Uterus (tissue), 4 donors: Measurements from ENCODE around the gene SEMA4G. TPM values are rescaled to one million over a fixed set of nuclear protein-coding genes. Genes with fewer than 3 reads are reported as not detected.

Experiments
- DNase-seq, 2 donors: peaks; one replicate each; pipeline ENCODE4 v3.0.0-alpha.2; 2019 to 2020
- H3K27ac ChIP-seq, 2 donors: fragments of 200-600 bp; sonication (generic); 1 replicate in 1 of 2; 2 replicates in 1 of 2; pipeline ENCODE4 v1.5.1; 2016 to 2018
- H3K27me3 ChIP-seq, 2 donors: fragments of 200-600 bp; sonication (generic); one replicate each; pipeline ENCODE4 v1.5.1; 2018 to 2019; ENCODE audit warnings: control low read depth in 1 of 2
- H3K36me3 ChIP-seq, 2 donors: fragments of 200-600 bp; sonication (generic); one replicate each; pipeline ENCODE4 v1.5.1; 2019; ENCODE audit warnings: control low read depth in 1 of 2
- H3K4me1 ChIP-seq, 2 donors: fragments of 200-600 bp; sonication (generic); one replicate each; pipeline ENCODE4 v1.5.1; 2018 to 2019; ENCODE audit warnings: control low read depth in 1 of 2
- H3K4me3 ChIP-seq, 2 donors: fragments of 200-600 bp; sonication (generic); 1 replicate in 1 of 2; 2 replicates in 1 of 2; pipeline ENCODE4 v1.5.1; 2018 to 2019; ENCODE audit warnings: mild to moderate bottlenecking in 1 of 2
- H3K9me3 ChIP-seq, 2 donors: fragments of 200-600 bp; sonication (generic); one replicate each; pipeline ENCODE4 v1.5.1; 2019; ENCODE audit warnings: control low read depth in 1 of 2
- POLR2A ChIP-seq, 2 donors: fragments of 450-650 bp; IDR thresholded peaks; one replicate each; pipeline ENCODE4 v1.6.1; 2016; ENCODE audit warnings: antibody characterized with exemption in 2 of 2, mild to moderate bottlenecking in 1 of 2, moderate library complexity in 1 of 2
- intact Hi-C: fragments of 100-400 bp; cut with DNase I; formaldehyde crosslinking; loops from one replicate; pipeline ENCODE4 v1.15.1; 2023; ENCODE audit warnings: low total_unique reads
- total RNA-seq, 4 donors: library from RNA; depleted of rRNA in 3 of 4; stranded (reverse); fragments of >200 nt in 3 of 4; gene quantifications; one replicate each; pipeline versions ENCODE4 v1.1.0 to v1.2.4, GENCODE V29; 2014 to 2023
- TF ChIP-seq, protein P1 (sequence below), 4 experiments: fragments of 200-600 bp in 2 of 4; fragments of 450-650 bp in 2 of 4; sonication (generic) in 2 of 4; IDR thresholded peaks; one replicate each; pipeline ENCODE4 v1.5.1; 2016 to 2019; ENCODE audit warnings: antibody characterized with exemption in 4 of 4, mild to moderate bottlenecking in 2 of 4, moderate library complexity in 1 of 4
- donor health status: DM: yes; HTN: yes; CAD: no.

Gene SEMA4G
- total RNA-seq, 4 donors from 2014 or later = 2.6 to 10.3 (median 4.2) TPM

DNA sequence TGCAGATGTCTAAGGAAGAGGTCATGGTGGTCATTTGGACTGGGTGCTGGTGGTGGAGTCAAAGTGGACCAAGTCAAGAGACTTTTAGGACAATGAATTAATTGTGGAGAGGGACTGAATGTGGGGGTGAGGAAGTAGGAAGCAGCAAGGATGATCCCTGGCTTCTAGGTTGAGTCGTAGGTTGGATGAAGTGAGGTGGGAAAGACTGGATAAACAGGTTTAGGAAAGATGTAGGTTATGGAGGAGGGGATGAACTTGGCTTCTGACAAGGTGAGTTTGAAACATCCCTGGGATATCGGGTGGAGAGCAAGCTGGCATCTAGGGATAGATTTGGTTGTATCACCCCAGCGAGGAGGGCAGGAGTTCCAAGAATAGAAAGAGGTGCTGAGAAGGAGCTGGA, 7.6 kb downstream of the SEMA4G start:
- intact Hi-C loops = no loop called here
- H3K9me3 ChIP-seq = no peaks in the 10 kb centered on the region
- no peak overlapping the region for H3K4me3 ChIP-seq
- no peaks in the 10 kb centered on the region for H3K36me3 ChIP-seq
- no peak for TF ChIP-seq POLR2A (IDR thresholded peaks at IDR 0.05)
- TF ChIP-seq, protein P1, sequence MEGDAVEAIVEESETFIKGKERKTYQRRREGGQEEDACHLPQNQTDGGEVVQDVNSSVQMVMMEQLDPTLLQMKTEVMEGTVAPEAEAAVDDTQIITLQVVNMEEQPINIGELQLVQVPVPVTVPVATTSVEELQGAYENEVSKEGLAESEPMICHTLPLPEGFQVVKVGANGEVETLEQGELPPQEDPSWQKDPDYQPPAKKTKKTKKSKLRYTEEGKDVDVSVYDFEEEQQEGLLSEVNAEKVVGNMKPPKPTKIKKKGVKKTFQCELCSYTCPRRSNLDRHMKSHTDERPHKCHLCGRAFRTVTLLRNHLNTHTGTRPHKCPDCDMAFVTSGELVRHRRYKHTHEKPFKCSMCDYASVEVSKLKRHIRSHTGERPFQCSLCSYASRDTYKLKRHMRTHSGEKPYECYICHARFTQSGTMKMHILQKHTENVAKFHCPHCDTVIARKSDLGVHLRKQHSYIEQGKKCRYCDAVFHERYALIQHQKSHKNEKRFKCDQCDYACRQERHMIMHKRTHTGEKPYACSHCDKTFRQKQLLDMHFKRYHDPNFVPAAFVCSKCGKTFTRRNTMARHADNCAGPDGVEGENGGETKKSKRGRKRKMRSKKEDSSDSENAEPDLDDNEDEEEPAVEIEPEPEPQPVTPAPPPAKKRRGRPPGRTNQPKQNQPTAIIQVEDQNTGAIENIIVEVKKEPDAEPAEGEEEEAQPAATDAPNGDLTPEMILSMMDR (IDR thresholded peaks at IDR 0.05) = no peak
- no peaks in the 10 kb centered on the region for H3K4me1 ChIP-seq
- no peaks in the 10 kb centered on the region for H3K27me3 ChIP-seq
- H3K27ac ChIP-seq = no peak overlapping the region
- no peak for DNase-seq

DNA sequence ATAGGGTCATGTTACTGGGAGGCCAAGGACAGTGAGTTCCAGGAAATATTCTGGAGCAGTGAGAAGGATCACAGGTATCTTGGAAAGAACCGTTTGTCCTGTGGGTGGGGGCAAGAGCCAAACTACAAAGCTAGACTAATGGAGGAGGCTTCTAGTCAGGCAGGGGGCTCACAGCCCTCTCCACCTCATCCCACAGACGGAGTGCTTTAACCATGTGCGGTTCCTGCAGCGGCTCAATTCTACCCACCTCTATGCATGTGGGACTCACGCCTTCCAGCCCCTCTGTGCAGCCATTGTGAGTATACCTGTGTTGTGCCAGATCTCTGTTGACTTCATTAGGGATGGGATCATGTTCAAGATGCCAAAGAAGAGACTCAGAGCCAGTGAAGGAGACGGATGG, 8.1 kb downstream of the SEMA4G start:
- Histone ChIP-seq H3K27me3 (no peaks in the 10 kb centered on the region), H3K4me3 (no peak overlapping the region), H3K9me3 (no peaks in the 10 kb centered on the region), H3K36me3 (no peaks in the 10 kb centered on the region), H3K27ac (no peak overlapping the region), H3K4me1 (no peaks in the 10 kb centered on the region)
- TF ChIP-seq, protein P1 (IDR thresholded peaks at IDR 0.05) = no peak
- TF ChIP-seq POLR2A (IDR thresholded peaks at IDR 0.05) = no peak
- no peak for DNase-seq
- intact Hi-C loops = no loop called here

DNA sequence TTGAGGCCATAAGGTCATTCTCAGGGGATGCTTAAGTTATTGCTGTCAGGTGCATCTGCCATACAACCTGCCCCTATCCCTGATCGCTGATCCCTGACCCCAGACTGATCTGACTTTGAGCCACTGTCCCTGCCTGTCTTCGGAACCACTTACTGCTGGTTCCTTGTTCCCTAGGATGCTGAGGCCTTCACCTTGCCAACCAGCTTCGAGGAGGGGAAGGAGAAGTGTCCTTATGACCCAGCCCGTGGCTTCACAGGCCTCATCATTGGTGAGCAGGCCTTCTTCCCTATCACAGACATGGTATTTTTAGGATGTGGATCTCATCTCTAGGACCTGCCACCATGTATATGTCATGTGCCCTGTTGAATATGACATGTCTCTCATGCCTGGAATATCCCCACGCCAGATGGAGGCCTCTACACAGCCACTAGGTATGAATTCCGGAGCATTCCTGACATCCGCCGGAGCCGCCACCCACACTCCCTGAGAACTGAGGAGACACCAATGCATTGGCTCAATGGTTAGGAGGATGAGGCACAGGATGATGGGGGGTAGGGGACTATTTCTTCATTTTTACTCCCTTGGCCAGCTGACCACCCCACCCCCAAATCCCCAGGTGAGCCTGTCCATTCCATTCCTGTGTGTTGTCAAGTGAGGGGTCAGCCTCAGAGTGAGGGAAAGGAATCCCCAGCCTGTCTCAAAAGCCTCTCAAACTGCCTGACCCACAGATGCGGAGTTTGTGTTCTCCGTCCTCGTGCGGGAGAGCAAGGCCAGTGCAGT, 9.0 kb downstream of the SEMA4G start:
- peak in 1 of 2 donors; percentile 9 for DNase-seq
- TF ChIP-seq POLR2A (IDR thresholded peaks at IDR 0.05) = no peak
- TF ChIP-seq, protein P1 (IDR thresholded peaks at IDR 0.05) = no peak
- H3K36me3 ChIP-seq = no peaks in the 10 kb centered on the region

DNA sequence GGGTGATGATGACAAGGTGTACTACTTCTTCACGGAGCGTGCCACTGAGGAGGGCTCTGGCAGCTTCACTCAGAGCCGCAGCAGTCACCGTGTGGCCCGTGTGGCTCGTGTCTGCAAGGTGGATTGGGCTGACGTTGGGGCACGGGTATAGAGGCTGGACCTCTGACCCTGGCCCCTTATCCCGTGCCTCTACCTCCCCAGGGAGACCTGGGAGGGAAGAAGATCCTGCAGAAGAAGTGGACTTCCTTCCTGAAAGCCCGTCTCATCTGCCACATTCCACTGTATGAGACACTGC, 9.5 kb downstream of the SEMA4G start:
- no peaks in the 10 kb centered on the region for H3K4me1 ChIP-seq
- intact Hi-C loops = no loop called here
- peak in 1 of 2 donors; percentile 5 for DNase-seq
- no peaks in the 10 kb centered on the region for H3K27me3 ChIP-seq
- no peak for TF ChIP-seq POLR2A (IDR thresholded peaks at IDR 0.05)
- TF ChIP-seq, protein P1 (IDR thresholded peaks at IDR 0.05) = no peak
- H3K9me3 ChIP-seq = no peaks in the 10 kb centered on the region
- no peaks in the 10 kb centered on the region for H3K36me3 ChIP-seq
- no peak overlapping the region for H3K27ac ChIP-seq
- H3K4me3 ChIP-seq = no peak overlapping the region

More for the DNA sequence above, 9.0 kb downstream of the SEMA4G start:
- Histone ChIP-seq H3K27ac (no peak overlapping the region), H3K9me3 (no peaks in the 10 kb centered on the region), H3K4me3 (no peak overlapping the region), H3K4me1 (no peaks in the 10 kb centered on the region), H3K27me3 (no peaks in the 10 kb centered on the region)
- intact Hi-C loops = no loop called here

DNA sequence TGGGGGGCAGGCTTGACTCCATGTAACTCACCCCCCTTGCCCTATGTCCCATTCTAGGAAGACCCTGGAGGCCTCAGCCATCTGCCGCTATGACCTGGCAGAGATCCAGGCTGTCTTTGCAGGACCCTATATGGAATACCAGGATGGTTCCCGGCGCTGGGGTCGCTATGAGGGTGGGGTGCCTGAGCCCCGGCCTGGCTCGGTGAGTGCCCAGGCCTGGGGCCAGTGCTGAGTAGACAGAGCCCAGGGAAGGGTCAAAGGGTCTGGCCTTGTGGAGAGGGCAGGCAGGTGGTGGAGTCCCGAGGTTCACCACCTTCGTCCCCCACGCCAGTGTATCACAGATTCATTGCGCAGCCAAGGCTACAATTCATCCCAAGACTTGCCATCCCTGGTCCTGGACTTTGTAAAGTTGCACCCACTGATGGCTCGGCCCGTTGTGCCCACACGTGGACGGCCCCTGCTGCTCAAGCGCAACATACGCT, 10.5 kb downstream of the SEMA4G start:
- Histone ChIP-seq H3K9me3 (no peaks in the 10 kb centered on the region), H3K27me3 (no peaks in the 10 kb centered on the region), H3K27ac (no peak overlapping the region), H3K4me1 (no peaks in the 10 kb centered on the region), H3K36me3 (no peaks in the 10 kb centered on the region), H3K4me3 (no peak overlapping the region)
- intact Hi-C loops = no loop called here
- peak in 1 of 2 donors; percentile 16 for DNase-seq
- no peak for TF ChIP-seq POLR2A (IDR thresholded peaks at IDR 0.05)
- TF ChIP-seq, protein P1 (IDR thresholded peaks at IDR 0.05) = no peak
